Peyer's patch (tissue), 4 donors: ENCODE data around the gene NENF. TPM values are rescaled to one million over a fixed set of nuclear protein-coding genes. Genes with fewer than 3 reads are reported as not detected.

Source experiments
- DNase-seq, 3 donors: peaks; one replicate each; pipeline ENCODE4 v3.0.0-alpha.2; 2017 to 2019
- H3K27ac ChIP-seq, 4 donors: fragments of 200-600 bp; sonication (generic); one replicate each; pipeline ENCODE4 v1.5.1; 2016 to 2019
- H3K27me3 ChIP-seq, 2 donors: fragments of 200-600 bp; sonication (generic); one replicate each; pipeline ENCODE4 v1.5.1; 2019
- H3K36me3 ChIP-seq, 3 donors: fragments of 200-600 bp; sonication (generic); one replicate each; pipeline ENCODE4 v1.5.1; 2016 to 2019
- H3K4me1 ChIP-seq, 4 donors: fragments of 200-600 bp; sonication (generic); one replicate each; pipeline ENCODE4 v1.5.1; 2016 to 2019
- H3K4me3 ChIP-seq, 4 donors: fragments of 200-600 bp; sonication (generic); 1 replicate in 3 of 4; 2 replicates in 1 of 4; pipeline ENCODE4 v1.5.1; 2016 to 2019; ENCODE audit warnings: mild to moderate bottlenecking in 1 of 4
- H3K9me3 ChIP-seq, 4 donors: fragments of 200-600 bp; sonication (generic); one replicate each; pipeline ENCODE4 v1.5.1; 2016 to 2019; ENCODE audit warnings: mild to moderate bottlenecking in 1 of 4
- CTCF ChIP-seq, 6 experiments: fragments of 450-650 bp in 4 of 6; fragments of 200-600 bp in 2 of 6; sonication (generic) in 1 of 6; IDR thresholded peaks; one replicate each; pipeline ENCODE4 v1.5.1; 2017 to 2019; ENCODE audit warnings: antibody characterized with exemption in 6 of 6, mild to moderate bottlenecking in 3 of 6, moderate library complexity in 1 of 6
- POLR2A ChIP-seq, 2 donors: fragments of 450-650 bp; IDR thresholded peaks; one replicate each; pipeline ENCODE4 v1.5.1; 2017; ENCODE audit warnings: antibody characterized with exemption in 2 of 2, mild to moderate bottlenecking in 2 of 2, moderate library complexity in 2 of 2
- total RNA-seq, 4 donors: library from RNA; depleted of rRNA; stranded (reverse); fragments of >200 nt; gene quantifications; one replicate each; pipeline ENCODE4 v1.1.0, GENCODE V29; 2016

Gene NENF
- total RNA-seq, 4 donors from 2014 or later, result 28.2 to 61.9 (median 34.2) TPM

- TF ChIP-seq CTCF (IDR thresholded peaks at IDR 0.05), result no peak
- no peak for TF ChIP-seq POLR2A (IDR thresholded peaks at IDR 0.05)
- H3K4me3 ChIP-seq, result no peak overlapping the region
- peaks cover 0 to 23% (median 0%) of the 10 kb centered on the region in 4 donors for H3K4me1 ChIP-seq
- H3K9me3 ChIP-seq, result no peaks in the 10 kb centered on the region
- H3K27me3 ChIP-seq, result no peaks in the 10 kb centered on the region
- no peaks in the 10 kb centered on the region for H3K36me3 ChIP-seq
- no peak overlapping the region for H3K27ac ChIP-seq
- DNase-seq, result no peak
These were observed 57.6 kb downstream of the NENF start for GRCh38 chr1:212490276-212490675.

- no peaks in the 10 kb centered on the region for H3K36me3 ChIP-seq
- H3K27me3 ChIP-seq, result no peaks in the 10 kb centered on the region
- no peak for DNase-seq
- H3K4me1 ChIP-seq, result peaks cover 0 to 26% (median 0%) of the 10 kb centered on the region in 4 donors
- no peak overlapping the region for H3K4me3 ChIP-seq
- H3K9me3 ChIP-seq, result no peaks in the 10 kb centered on the region
- no peak for TF ChIP-seq POLR2A (IDR thresholded peaks at IDR 0.05)
- no peak for TF ChIP-seq CTCF (IDR thresholded peaks at IDR 0.05)
- H3K27ac ChIP-seq, result no peak overlapping the region
These were observed 58.7 kb downstream of the NENF start for GRCh38 chr1:212491454-212491853.

Other genes with a start within 250 kb of the NENF start
- gene PPP2R5A, start 147.5 kb upstream of the NENF start, total RNA-seq, result 10 to 100 TPM; 38.9 to 51.8 (median 45.3) TPM
- 1 to 10 TPM; 1.6 to 7.4 (median 3.0) TPM for gene PACC1, start 18.0 kb upstream of the NENF start, total RNA-seq
- 10 to 100 TPM in 3 of 4 donors, 1 to 10 TPM in 1; 10.0 to 38.0 (median 17.2) TPM for gene ATF3, start 175.8 kb downstream of the NENF start, total RNA-seq